Colonic mucosa (tissue), 4 donors: ENCODE results near the gene UTP15. TPM values are rescaled to one million over a fixed set of nuclear protein-coding genes. Genes with fewer than 3 reads are reported as not detected.

Source experiments
- DNase-seq: peaks from one replicate; pipeline ENCODE4 v3.0.0-alpha.2; 2020
- H3K27ac ChIP-seq: fragments of 200-600 bp; one replicate; pipeline ENCODE4 v1.8.0; 2021
- H3K27me3 ChIP-seq: fragments of 200-600 bp; one replicate; pipeline ENCODE4 v1.8.0; 2021
- H3K36me3 ChIP-seq: fragments of 200-600 bp; one replicate; pipeline ENCODE4 v1.8.0; 2021
- H3K4me1 ChIP-seq: fragments of 200-600 bp; one replicate; pipeline ENCODE4 v1.8.0; 2021; ENCODE audit warnings: mild to moderate bottlenecking
- H3K4me3 ChIP-seq: fragments of 200-600 bp; one replicate; pipeline ENCODE4 v1.8.0; 2021
- H3K9ac ChIP-seq, 2 donors: one replicate each; pipeline ENCODE4 v1.7.0; 2013; ENCODE audit warnings: control low read depth in 2 of 2, low read depth in 2 of 2, low read length in 2 of 2
- H3K9me3 ChIP-seq: fragments of 200-600 bp; one replicate; pipeline ENCODE4 v1.8.0; 2021
- CTCF ChIP-seq: fragments of 200-600 bp; IDR thresholded peaks from one replicate; pipeline ENCODE4 v1.8.0; 2022; ENCODE audit warnings: antibody characterized with exemption, mild to moderate bottlenecking
- intact Hi-C: fragments of 100-400 bp; cut with DNase I; formaldehyde crosslinking; loops from one replicate; pipeline ENCODE4 v1.14.1; 2022
- total RNA-seq, 2 donors: library from RNA; stranded (reverse); fragmentation: NEBNext Ultra II Directional in 1 of 2; extraction: Animal tissue kit (Norgen Biotek cat#: 25700) in 1 of 2; gene quantifications; one replicate each; pipeline ENCODE4 v1.2.1, GENCODE V29; 2021
- donor health status: healthy.
- donor health status: DM: no; HTN: no; CAD: no.
- donor health status: DM: no; HTN: no; CAD: no.

The UTP15 gene
- total RNA-seq, 2 donors from 2014 or later: 9.4 to 13.9 TPM

DNA sequence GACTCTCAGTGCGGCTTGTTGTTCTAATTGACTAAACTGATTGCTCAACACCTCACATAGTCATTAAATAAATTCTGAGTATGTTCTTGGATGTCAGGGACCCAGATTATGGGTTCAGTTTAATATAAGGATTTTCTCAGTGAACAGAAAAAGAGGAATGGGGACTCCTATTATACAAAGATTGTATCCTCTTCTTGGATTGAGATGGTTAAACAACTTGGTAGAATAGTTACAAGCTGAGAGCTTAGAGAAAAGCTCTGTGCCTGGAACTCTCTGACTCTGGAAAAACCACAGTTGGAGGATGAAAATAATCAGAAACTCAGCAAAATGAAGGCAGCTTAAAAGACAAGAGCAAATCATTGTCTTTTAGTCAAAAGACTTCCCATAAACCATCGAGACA, 30.6 kb upstream of the UTP15 start:
- intact Hi-C loops: loop anchor here (5.0 kb wide), 1 partner anchor 83 kb away; no protein-coding TSS in a partner anchor
- DNase-seq: no peak

GRCh38 chr5:73539730-73540129, 25.8 kb upstream of the UTP15 start:
- H3K4me1 ChIP-seq: peaks cover 8% of the 10 kb centered on the region
- no peak overlapping the region for H3K27ac ChIP-seq
- H3K27me3 ChIP-seq: no peaks in the 10 kb centered on the region
- no peaks in the 10 kb centered on the region for H3K36me3 ChIP-seq
- no peak overlapping the region for H3K4me3 ChIP-seq
- no peak for DNase-seq
- no peaks in the 10 kb centered on the region for H3K9me3 ChIP-seq
- no peak overlapping the region for H3K9ac ChIP-seq
- intact Hi-C loops: loop anchor here (5.0 kb wide), 1 partner anchor 87 kb away; no protein-coding TSS in a partner anchor
- no peak for TF ChIP-seq CTCF

More for the DNA sequence above, 30.6 kb upstream of the UTP15 start:
- H3K36me3 ChIP-seq: no peaks in the 10 kb centered on the region
- no peaks in the 10 kb centered on the region for H3K27me3 ChIP-seq
- no peaks in the 10 kb centered on the region for H3K9me3 ChIP-seq
- no peak overlapping the region for H3K9ac ChIP-seq
- H3K4me3 ChIP-seq: no peak overlapping the region
- no peak overlapping the region for H3K27ac ChIP-seq
- H3K4me1 ChIP-seq: no peaks in the 10 kb centered on the region
- TF ChIP-seq CTCF: no peak

- H3K9ac ChIP-seq: no peak overlapping the region
- H3K9me3 ChIP-seq: no peaks in the 10 kb centered on the region
- H3K27ac ChIP-seq: no peak overlapping the region
- no peaks in the 10 kb centered on the region for H3K36me3 ChIP-seq
- peaks cover 8% of the 10 kb centered on the region for H3K4me1 ChIP-seq
- no peak for TF ChIP-seq CTCF
- intact Hi-C loops: no loop called here
- no peaks in the 10 kb centered on the region for H3K27me3 ChIP-seq
- no peak overlapping the region for H3K4me3 ChIP-seq
- no peak for DNase-seq
Observed at GRCh38 chr5:73540192-73540591, 25.4 kb upstream of the UTP15 start.

- intact Hi-C loops: no loop called here
- TF ChIP-seq CTCF: no peak
- Histone ChIP-seq H3K27ac (peak overlapping the region; percentile 76), H3K9me3 (no peaks in the 10 kb centered on the region), H3K4me3 (no peak overlapping the region), H3K4me1 (peaks cover 8% of the 10 kb centered on the region), H3K9ac (peak overlapping the region in 1 of 2 donors; percentile 19), H3K27me3 (no peaks in the 10 kb centered on the region), H3K36me3 (no peaks in the 10 kb centered on the region)
- no peak for DNase-seq
Observed at GRCh38 chr5:73542020-73542419, 23.5 kb upstream of the UTP15 start.

- Histone ChIP-seq H3K9ac (peak overlapping the region in 1 of 2 donors; percentile 35), H3K36me3 (no peaks in the 10 kb centered on the region), H3K9me3 (no peaks in the 10 kb centered on the region), H3K4me1 (peaks cover 8% of the 10 kb centered on the region), H3K27me3 (no peaks in the 10 kb centered on the region), H3K27ac (peak overlapping the region; percentile 43), H3K4me3 (no peak overlapping the region)
- intact Hi-C loops: no loop called here
- peak; percentile 88 for DNase-seq
- TF ChIP-seq CTCF: no peak
Observed at GRCh38 chr5:73544429-73545402, 20.8 kb upstream of the UTP15 start.
